Naive thymus-derived CD4-positive, alpha-beta T cell (primary cell): ENCODE data around the gene RPS17. TPM values are rescaled to one million over a fixed set of nuclear protein-coding genes. Genes with fewer than 3 reads are reported as not detected.

ENCODE experiments used
- ATAC-seq: fragments of 150-1000 bp; cut with Tn5 transposase; 2 replicates; pipeline ENCODE4 v1.10.0; 2021; ENCODE audit warnings: mild to moderate bottlenecking, moderate library complexity
- CTCF ChIA-PET: fragments of 350-600 bp; sonication (Branson Sonifier 250); formaldehyde crosslinking; loops from one replicate; lab custom pipeline; 2021; ENCODE audit warnings: antibody characterized with exemption; lab: Charles Lee
- POLR2A ChIA-PET: fragments of 350-600 bp; sonication (Branson Sonifier 250); formaldehyde crosslinking; loops from one replicate; lab custom pipeline; 2021; ENCODE audit warnings: antibody characterized with exemption, inconsistent platforms; lab: Charles Lee
- DNase-seq, 9 donors: peaks; one replicate each; pipeline versions ENCODE4 v3.0.0 to v3.0.0-alpha.2; 2020 to 2022; ENCODE audit warnings: mixed read lengths in 1 of 9
- H3K27ac ChIP-seq: one replicate; pipeline ENCODE4 v1.7.0; 2013; ENCODE audit warnings: mild to moderate bottlenecking, low read depth, low read length, moderate library complexity
- H3K27me3 ChIP-seq, 2 donors: one replicate each; pipeline ENCODE4 v1.7.0; 2013; ENCODE audit warnings: low read length in 2 of 2, mild to moderate bottlenecking in 2 of 2, moderate library complexity in 2 of 2; ENCODE audit not compliant: control insufficient read depth in 2 of 2, insufficient read depth in 2 of 2
- H3K36me3 ChIP-seq, 3 experiments: 1 replicate in 2 of 3; 2 replicates in 1 of 3; pipeline ENCODE4 v1.7.0; 2013; ENCODE audit warnings: low read length in 3 of 3, mild to moderate bottlenecking in 3 of 3, moderate library complexity in 1 of 3; ENCODE audit not compliant: insufficient read depth in 3 of 3, control insufficient read depth in 2 of 3
- H3K4me1 ChIP-seq, 2 donors: one replicate each; pipeline ENCODE4 v1.7.0; 2013; ENCODE audit warnings: low read length in 2 of 2, mild to moderate bottlenecking in 2 of 2, moderate library complexity in 1 of 2; ENCODE audit not compliant: control insufficient read depth in 2 of 2, insufficient read depth in 2 of 2
- H3K4me3 ChIP-seq: 2 replicates; pipeline ENCODE4 v1.7.0; 2013; ENCODE audit warnings: mild to moderate bottlenecking, low read length
- H3K9me3 ChIP-seq, 3 experiments: 1 replicate in 2 of 3; 2 replicates in 1 of 3; pipeline ENCODE4 v1.7.0; 2013; ENCODE audit warnings: low read length in 3 of 3; ENCODE audit not compliant: control insufficient read depth in 2 of 3
- H3K27ac Mint-ChIP-seq, 9 donors: one replicate each; pipeline ENCODE4 v1.8.0; 2020 to 2022; ENCODE audit warnings: mixed read lengths in 9 of 9, mild to moderate bottlenecking in 8 of 9, moderate library complexity in 5 of 9, inconsistent platforms in 2 of 9
- H3K27me3 Mint-ChIP-seq, 5 donors: one replicate each; pipeline ENCODE4 v1.8.0; 2021 to 2022; ENCODE audit warnings: mixed read lengths in 5 of 5, mild to moderate bottlenecking in 1 of 5
- H3K36me3 Mint-ChIP-seq, 5 donors: one replicate each; pipeline ENCODE4 v1.8.0; 2020 to 2022; ENCODE audit warnings: mixed read lengths in 5 of 5, mild to moderate bottlenecking in 3 of 5, inconsistent platforms in 1 of 5
- H3K4me1 Mint-ChIP-seq, 7 donors: one replicate each; pipeline ENCODE4 v1.8.0; 2020 to 2022; ENCODE audit warnings: mixed read lengths in 7 of 7, mild to moderate bottlenecking in 3 of 7, inconsistent platforms in 1 of 7
- H3K4me3 Mint-ChIP-seq, 10 donors: one replicate each; pipeline ENCODE4 v1.8.0; 2020 to 2022; ENCODE audit warnings: mild to moderate bottlenecking in 10 of 10, mixed read lengths in 10 of 10, moderate library complexity in 6 of 10, inconsistent platforms in 2 of 10
- H3K9me3 Mint-ChIP-seq, 11 donors: one replicate each; pipeline ENCODE4 v1.8.0; 2020 to 2022; ENCODE audit warnings: mixed read lengths in 11 of 11, mild to moderate bottlenecking in 4 of 11, inconsistent platforms in 1 of 11, moderate library complexity in 1 of 11
- intact Hi-C, 2 donors: fragments of 100-400 bp; cut with micrococcal nuclease; formaldehyde crosslinking; loops; one replicate each; pipeline ENCODE4 v1.15.1; 2023
- polyA plus RNA-seq, 2 donors: library from polyadenylated mRNA; unstranded; fragments of 300-500 nt; fragmentation: Illumina TruSeq; gene quantifications; one replicate each; pipeline ENCODE4 v1.2.3, GENCODE V29; 2021
- total RNA-seq, 6 experiments: library from RNA in 5 of 6; stranded (reverse) in 5 of 6; gene quantifications; 1 replicate in 5 of 6; 2 replicates in 1 of 6; pipeline ENCODE4 v1.2.3 and lab custom pipeline; 2021 to 2026

RPS17 gene
- total and polyA plus RNA-seq, 7 experiments from 2014 or later = 1,555 to 3,227 (median 2,132) TPM

DNA sequence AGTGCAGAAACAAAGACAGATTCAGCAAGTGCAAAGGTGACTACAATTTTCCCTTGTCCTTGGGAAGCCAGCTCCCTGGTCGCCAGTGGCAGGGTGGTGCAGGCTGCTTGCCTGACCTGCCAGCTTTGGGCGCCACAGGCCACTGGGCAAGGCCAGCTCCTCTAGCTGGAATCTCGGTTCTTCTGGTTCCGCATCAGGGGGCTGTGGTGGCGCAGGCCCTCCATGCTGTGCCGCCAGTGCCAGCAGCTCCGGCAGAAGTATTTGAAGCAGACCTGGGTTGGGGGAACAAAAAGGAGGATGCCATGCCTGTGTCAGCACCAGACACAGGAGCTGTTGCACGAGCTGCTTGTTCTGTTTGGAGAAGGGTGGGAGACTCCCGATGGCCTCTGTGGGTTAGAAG is 4.2 kb upstream of the RPS17 start:
- H3K36me3 Mint-ChIP-seq = peaks cover 0 to 2% (median 0%) of the 10 kb centered on the region in 5 donors
- H3K9me3 Mint-ChIP-seq = no peaks in the 10 kb centered on the region
- ATAC-seq (no peak), DNase-seq (no peak)
- intact Hi-C loops = loop anchor here (10.0 kb wide), 3 partner anchors 100 to 1540 kb away; partner anchors contain the start of genes CPEB1 (in 1 of the 2), HDGFL3 (in 1 of the 2) and TLNRD1 (in 1 of the 2)
- Histone ChIP-seq H3K36me3 (peaks cover 0 to 3% (median 0%) of the 10 kb centered on the region in 3 experiments), H3K27me3 (no peaks in the 10 kb centered on the region), H3K27ac (no peak overlapping the region), H3K4me1 (peaks cover 6 to 8% of the 10 kb centered on the region in 2 donors), H3K9me3 (no peaks in the 10 kb centered on the region), H3K4me3 (no peak overlapping the region)
- ChIA-PET POLR2A (no interaction called here), CTCF (no interaction called here)
- no peak overlapping the region for H3K4me3 Mint-ChIP-seq
- H3K27me3 Mint-ChIP-seq = peaks cover 0 to 8% (median 0%) of the 10 kb centered on the region in 5 donors
- H3K27ac Mint-ChIP-seq = no peak overlapping the region
- H3K4me1 Mint-ChIP-seq = peaks cover 3 to 15% (median 9%) of the 10 kb centered on the region in 7 donors

DNA sequence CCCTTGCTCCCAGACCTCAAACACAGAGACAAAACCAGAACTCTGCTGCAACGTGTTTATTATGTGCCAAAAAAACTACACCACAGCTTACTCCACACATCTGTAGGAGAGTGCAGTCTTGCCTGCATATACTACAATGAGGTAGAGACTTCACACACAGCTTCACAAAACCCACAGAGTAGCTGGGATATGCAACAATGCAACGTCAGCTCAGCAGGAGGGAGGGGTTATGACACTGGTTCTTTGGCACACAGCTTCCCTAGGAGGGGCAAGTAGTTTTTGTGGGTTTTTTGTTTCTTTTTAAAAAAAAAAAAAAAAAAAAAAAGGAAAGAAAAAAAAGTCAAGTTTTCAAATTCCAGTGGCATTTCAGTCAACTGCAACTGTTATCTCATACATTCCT is 2.9 kb upstream of the RPS17 start:
- no peak overlapping the region for H3K4me3 ChIP-seq
- H3K27me3 Mint-ChIP-seq = peaks cover 0 to 8% (median 0%) of the 10 kb centered on the region in 5 donors
- H3K27ac Mint-ChIP-seq = peak overlapping the region in 4 of 9 donors; percentile 8 to 47 (median 34)
- peak in 3 of 9 donors; percentile 35 to 49 (median 40) for DNase-seq
- intact Hi-C loops = loop anchor here (10.0 kb wide), 3 partner anchors 102 to 1538 kb away; partner anchors contain the start of genes CPEB1 (in 1 of the 2), HDGFL3 (in 1 of the 2) and TLNRD1 (in 1 of the 2)
- H3K9me3 Mint-ChIP-seq = no peaks in the 10 kb centered on the region
- peaks cover 7 to 12% (median 8%) of the 10 kb centered on the region in 3 experiments for H3K36me3 ChIP-seq
- H3K9me3 ChIP-seq = no peaks in the 10 kb centered on the region
- POLR2A ChIA-PET = no interaction called here
- H3K4me1 Mint-ChIP-seq = peaks cover 11 to 26% (median 20%) of the 10 kb centered on the region in 7 donors
- H3K4me3 Mint-ChIP-seq = peak overlapping the region in 4 of 10 donors; percentile 2 to 52 (median 40)
- H3K27ac ChIP-seq = no peak overlapping the region
- no peak for ATAC-seq
- peaks cover 0 to 11% (median 3%) of the 10 kb centered on the region in 5 donors for H3K36me3 Mint-ChIP-seq
- no peaks in the 10 kb centered on the region for H3K27me3 ChIP-seq
- H3K4me1 ChIP-seq = peaks cover 10 to 18% of the 10 kb centered on the region in 2 donors
- CTCF ChIA-PET = interaction anchor here (0.6 to 1.0 kb wide), 2 partner anchors 457 to 1539 kb away, joined by 3 read pairs; no protein-coding TSS in a partner anchor

DNA sequence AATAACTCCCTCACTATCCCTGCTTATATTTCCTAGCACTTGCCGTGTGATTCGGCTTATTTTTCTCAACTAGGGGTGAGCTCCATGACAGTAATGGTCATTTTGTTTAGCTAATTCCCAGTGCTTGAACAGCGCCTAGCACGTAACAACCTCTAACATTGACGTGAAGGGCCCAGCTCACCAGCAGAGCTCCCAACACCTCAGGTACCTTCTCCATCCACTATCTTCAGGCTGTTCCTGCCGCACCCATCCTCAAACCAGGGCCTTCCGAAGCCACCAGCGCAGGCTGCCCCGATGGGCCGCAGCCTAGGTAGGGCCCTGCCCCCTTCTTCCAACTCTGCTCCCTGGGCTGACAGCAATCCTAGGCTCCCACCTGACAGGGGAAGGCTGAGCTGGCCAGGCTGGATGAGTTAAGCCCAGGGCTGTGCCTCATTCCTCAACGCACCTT is 751 bp upstream of the RPS17 start:
- peak overlapping the region; percentile 84 for H3K4me3 ChIP-seq
- intact Hi-C loops = loop anchor here (1.0 to 10.0 kb wide), 13 partner anchors 104 to 1536 kb away; partner anchors contain the start of genes C15orf40 (in 2 of the 2), RAMAC (in 2 of the 2), WHAMM (in 2 of the 2) and AP3B2 (in 1 of the 2)
- Mint-ChIP-seq H3K27ac (peak overlapping the region; percentile 89 to 97 (median 94)), H3K4me1 (peaks cover 13 to 43% (median 28%) of the 10 kb centered on the region in 7 donors), H3K9me3 (peaks cover 0 to 1% (median 0%) of the 10 kb centered on the region in 11 donors), H3K27me3 (peaks cover 0 to 4% (median 0%) of the 10 kb centered on the region in 5 donors), H3K36me3 (peaks cover 9 to 27% (median 16%) of the 10 kb centered on the region in 5 donors), H3K4me3 (peak overlapping the region; percentile 90 to 98 (median 96))
- peaks cover 23 to 33% (median 24%) of the 10 kb centered on the region in 3 experiments for H3K36me3 ChIP-seq
- POLR2A ChIA-PET = interaction anchor here (0.6 to 3.5 kb wide), 13 partner anchors 11 to 524 kb away, joined by 3 to 30 read pairs (median 6); partner anchors contain the start of genes C15orf40, RAMAC and WHAMM
- no peaks in the 10 kb centered on the region for H3K27me3 ChIP-seq
- CTCF ChIA-PET = interaction anchor here (0.6 to 2.6 kb wide), 4 partner anchors 10 to 445 kb away, joined by 3 to 16 read pairs (median 5); partner anchors contain the start of gene RAMAC
- no peak for DNase-seq
- ATAC-seq = no peak
- H3K27ac ChIP-seq = peak overlapping the region; percentile 90
- peaks cover 10 to 18% of the 10 kb centered on the region in 2 donors for H3K4me1 ChIP-seq
- no peaks in the 10 kb centered on the region for H3K9me3 ChIP-seq

DNA sequence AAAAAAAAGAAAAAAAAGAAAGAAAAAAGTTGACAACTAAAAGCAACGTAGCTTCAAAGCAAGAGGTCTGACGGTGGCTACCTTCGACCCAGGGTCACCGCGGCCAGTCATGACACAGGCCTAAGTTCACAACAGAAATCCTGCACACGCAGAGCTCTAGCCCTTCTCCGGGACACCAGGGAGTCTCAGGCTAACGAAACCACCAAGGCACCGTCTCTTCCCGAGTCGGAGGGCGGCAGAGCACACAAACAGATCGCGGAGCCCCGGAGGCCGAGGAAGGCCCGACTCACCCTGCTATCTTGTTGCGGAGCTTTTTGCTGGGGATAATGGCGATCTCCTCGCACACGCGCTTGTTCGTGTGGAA is 584 bp downstream of the RPS17 start:
- H3K27me3 Mint-ChIP-seq = peaks cover 0 to under 1% (median 0%) of the 10 kb centered on the region in 5 donors
- ChIA-PET CTCF (interaction anchor here (0.6 to 2.6 kb wide), 5 partner anchors 9 to 471 kb away, joined by 3 to 16 read pairs (median 5); partner anchors contain the start of gene RAMAC), POLR2A (interaction anchor here (0.6 to 3.5 kb wide), 13 partner anchors 9 to 617 kb away, joined by 3 to 30 read pairs (median 6); partner anchors contain the start of genes C15orf40, RAMAC and WHAMM)
- peaks cover 0 to 1% (median 0%) of the 10 kb centered on the region in 11 donors for H3K9me3 Mint-ChIP-seq
- Histone ChIP-seq H3K4me3 (peak overlapping the region; percentile 84), H3K36me3 (peaks cover 23 to 38% (median 24%) of the 10 kb centered on the region in 3 experiments), H3K4me1 (peaks cover 10 to 18% of the 10 kb centered on the region in 2 donors), H3K27me3 (no peaks in the 10 kb centered on the region), H3K27ac (peak overlapping the region; percentile 89), H3K9me3 (no peaks in the 10 kb centered on the region)
- intact Hi-C loops = loop anchor here (1.0 to 10.0 kb wide), 13 partner anchors 105 to 1535 kb away; partner anchors contain the start of genes C15orf40 (in 2 of the 2), RAMAC (in 2 of the 2), WHAMM (in 2 of the 2) and AP3B2 (in 1 of the 2)
- peaks cover 13 to 43% (median 28%) of the 10 kb centered on the region in 7 donors for H3K4me1 Mint-ChIP-seq
- H3K27ac Mint-ChIP-seq = peak overlapping the region; percentile 89 to 95 (median 93)
- H3K36me3 Mint-ChIP-seq = peaks cover 12 to 32% (median 22%) of the 10 kb centered on the region in 5 donors
- peak overlapping the region; percentile 90 to 98 (median 96) for H3K4me3 Mint-ChIP-seq
- ATAC-seq (peak; percentile 3), DNase-seq (peak in 1 of 9 donors; percentile 28)

DNA sequence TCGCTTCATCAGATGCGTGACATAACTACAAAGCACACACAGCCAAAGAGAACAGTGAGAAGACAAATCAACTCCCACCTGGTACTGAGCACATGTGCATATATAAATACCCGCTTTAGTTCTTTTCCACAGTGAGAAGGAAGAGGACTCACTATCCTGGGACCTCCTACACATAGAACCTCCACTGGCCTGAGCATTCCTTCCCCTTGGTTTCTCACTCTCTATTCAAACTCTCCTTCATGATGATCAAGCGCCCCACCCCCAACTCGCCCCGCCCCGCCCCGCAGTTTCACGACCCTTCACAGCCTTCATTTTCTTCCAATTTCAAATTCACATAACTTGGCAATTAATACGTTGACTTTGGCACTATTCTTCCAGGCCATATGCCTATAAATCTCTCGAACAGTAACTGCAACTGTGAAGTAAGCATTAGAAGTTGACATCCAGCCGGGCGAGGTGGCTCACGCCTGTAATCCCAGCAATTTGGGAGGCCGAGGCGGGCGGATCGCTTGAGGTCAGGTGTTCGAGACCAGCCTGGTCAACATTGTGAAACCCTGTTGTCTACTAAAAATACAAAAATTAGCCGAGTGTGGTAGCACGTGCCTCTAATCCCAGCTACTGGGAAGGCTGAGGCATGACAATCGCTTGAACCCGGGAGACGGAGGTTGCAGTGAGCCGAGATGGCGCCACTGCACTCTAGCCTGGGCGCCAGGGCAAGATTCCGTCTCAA is 1.1 kb downstream of the RPS17 start:
- H3K36me3 Mint-ChIP-seq = peaks cover 12 to 37% (median 28%) of the 10 kb centered on the region in 5 donors
- intact Hi-C loops = no loop called here

More for the DNA sequence above, 1.1 kb downstream of the RPS17 start:
- ChIA-PET CTCF (interaction anchor here (0.6 to 2.6 kb wide), 6 partner anchors 8 to 471 kb away, joined by 3 to 16 read pairs (median 4); no protein-coding TSS in a partner anchor), POLR2A (interaction anchor here (0.6 to 3.5 kb wide), 11 partner anchors 9 to 617 kb away, joined by 3 to 30 read pairs (median 6); partner anchors contain the start of genes C15orf40, RAMAC and WHAMM)
- Mint-ChIP-seq H3K9me3 (peaks cover 0 to 2% (median 0%) of the 10 kb centered on the region in 11 donors), H3K27ac (peak overlapping the region; percentile 89 to 95 (median 93)), H3K4me3 (peak overlapping the region; percentile 90 to 98 (median 96)), H3K27me3 (no peaks in the 10 kb centered on the region), H3K4me1 (peaks cover 13 to 43% (median 28%) of the 10 kb centered on the region in 7 donors)
- DNase-seq = no peak
- H3K27me3 ChIP-seq = no peaks in the 10 kb centered on the region
- H3K9me3 ChIP-seq = no peaks in the 10 kb centered on the region
- ATAC-seq = no peak
- peaks cover 10 to 18% of the 10 kb centered on the region in 2 donors for H3K4me1 ChIP-seq
- peak overlapping the region; percentile 89 for H3K27ac ChIP-seq
- H3K4me3 ChIP-seq = peak overlapping the region; percentile 84
- peaks cover 23 to 43% (median 29%) of the 10 kb centered on the region in 3 experiments for H3K36me3 ChIP-seq
